Activated naive CD4-positive, alpha-beta T cell treated with Interleukin-2 at 50 U/mL for 16 hours (primary cell): ENCODE results near the gene NLN.
"Not testable (repeated sequence)": the region's sequence is repeated elsewhere in the genome, so short reads cannot be mapped to it uniquely, and the experiment has no call there.

Experiments
- DNase-seq: peaks from one replicate; pipeline ENCODE4 v3.0.0-alpha.2; 2020

NLN gene

DNA sequence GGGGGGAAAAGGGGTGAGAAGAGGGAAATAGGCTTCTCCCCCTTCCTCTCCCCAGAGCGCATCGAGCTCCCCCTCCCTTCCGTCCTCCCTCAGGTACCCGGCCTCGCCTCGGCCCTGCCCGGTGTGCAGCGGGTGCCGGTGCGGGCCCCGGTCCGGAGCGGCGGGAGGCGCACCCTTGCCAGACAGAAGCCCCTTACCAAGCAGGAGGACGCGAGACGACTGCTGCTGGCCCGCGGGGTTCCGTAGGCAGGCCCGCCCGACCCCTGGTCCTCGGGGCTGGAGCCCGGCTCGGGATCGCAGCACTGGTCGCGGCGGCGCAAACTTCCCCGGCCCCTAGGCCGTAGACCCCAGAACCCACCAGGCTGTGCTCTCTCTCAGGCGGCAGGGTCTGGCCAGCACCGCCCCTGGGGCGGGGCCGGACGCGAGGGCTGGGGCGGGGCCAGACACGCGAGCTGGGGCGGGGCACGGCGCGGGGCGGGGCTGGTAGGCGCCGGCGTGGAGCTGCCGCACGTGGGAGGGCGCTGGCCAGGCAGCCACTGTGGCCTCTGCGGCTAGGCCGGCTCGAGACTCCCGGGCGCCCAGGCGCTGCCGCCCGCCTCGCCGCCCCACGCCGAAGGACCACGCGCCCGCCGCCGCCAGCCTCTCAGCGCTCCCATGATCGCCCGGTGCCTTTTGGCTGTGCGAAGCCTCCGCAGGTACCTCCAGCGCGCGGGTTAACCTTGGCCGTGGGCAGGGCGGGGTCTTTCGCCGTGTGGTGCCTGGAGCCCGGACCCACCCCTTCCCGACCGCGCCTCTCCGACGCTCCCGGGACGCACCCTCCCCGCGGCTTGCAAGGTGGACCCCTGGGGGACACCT lies at the start of gene NLN, which contains the start of gene SGTB:
TSS of gene NLN (plus strand) at position 486 of the 855 bp plus-strand sequence. CDS start at position 655, 169 bp downstream.
TSS of gene SGTB (minus strand) at position 390 of the 855 bp plus-strand sequence. CDS start 1,302 bp downstream, outside the sequence.
- peak; percentile 86 for DNase-seq

DNA sequence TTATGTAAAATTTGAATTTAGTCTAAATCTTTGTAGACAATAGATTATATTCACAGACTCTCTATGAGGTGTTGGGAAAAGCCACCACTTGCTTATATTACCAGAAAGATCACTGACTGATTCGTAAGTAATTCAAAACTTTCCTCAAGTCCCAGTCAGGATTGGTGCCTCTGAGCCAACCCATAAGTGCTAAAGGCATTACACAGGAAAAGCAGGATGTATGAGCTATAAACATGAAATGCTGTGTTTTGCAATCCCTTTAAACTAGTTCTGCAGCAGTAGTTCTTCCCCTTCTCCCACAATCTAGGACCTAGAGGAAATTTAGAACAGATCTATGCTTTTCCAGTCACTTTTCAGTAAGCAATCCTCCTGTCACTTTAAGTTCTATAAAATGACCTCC lies 49.2 kb upstream of the NLN start:
- DNase-seq, result no peak

DNA sequence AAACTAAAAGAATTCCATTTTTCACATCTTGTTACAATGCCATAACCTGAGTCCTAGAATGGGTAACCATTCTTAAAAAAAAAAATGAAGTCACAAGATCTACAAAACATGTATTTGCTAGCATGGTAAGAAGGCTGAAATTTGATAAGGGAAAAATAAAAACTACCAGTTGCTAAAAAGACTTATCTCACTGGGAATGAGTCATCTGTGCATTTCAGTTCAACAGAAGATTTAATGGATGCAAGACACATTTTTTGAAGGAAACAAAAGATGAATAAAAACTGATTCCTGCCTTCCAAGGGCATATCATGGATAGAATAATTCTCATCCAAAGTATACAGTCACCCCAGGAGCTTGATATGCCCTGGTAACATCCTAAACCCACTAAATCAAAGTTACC lies 47.3 kb upstream of the NLN start:
- DNase-seq, result no peak

DNA sequence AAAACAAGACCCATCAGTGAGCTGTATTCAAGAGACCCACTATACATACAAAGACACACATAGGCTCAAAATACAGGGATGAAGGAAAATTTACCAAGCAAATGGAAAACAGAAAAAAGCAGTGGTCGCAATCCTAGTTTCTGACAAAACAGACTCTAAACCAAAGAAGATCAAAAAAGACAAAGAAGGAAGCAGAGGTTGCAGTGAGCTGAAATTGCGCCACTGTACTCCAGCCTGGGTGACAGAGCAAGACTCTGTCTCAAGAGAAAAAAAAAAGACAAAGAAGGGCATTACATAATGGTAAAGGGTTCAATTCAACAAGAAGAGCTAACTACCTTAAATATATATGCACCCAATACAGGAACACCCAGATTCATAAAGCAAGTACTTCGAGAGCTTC lies 45.9 kb upstream of the NLN start:
- DNase-seq, result not testable (repeated sequence)

DNA sequence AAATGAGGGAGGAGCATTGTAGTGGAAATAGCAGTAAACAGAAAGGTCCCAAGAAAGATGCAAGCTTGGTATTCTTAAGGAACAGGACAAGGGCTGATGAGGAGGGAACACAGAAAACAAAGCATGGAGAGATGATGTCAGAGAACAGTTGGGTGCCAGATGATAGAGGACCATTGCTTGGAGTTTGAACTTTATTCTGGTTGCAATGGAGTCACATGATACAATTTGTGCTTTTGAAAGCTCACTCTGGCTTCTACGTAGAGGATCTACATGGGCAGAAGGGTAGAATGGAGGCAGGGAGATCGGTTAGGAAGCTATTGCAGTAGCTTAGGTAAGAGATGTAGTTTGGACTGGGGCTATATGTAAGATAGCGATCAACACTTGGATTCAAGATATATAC lies 39.9 kb upstream of the NLN start:
- no peak for DNase-seq

DNA sequence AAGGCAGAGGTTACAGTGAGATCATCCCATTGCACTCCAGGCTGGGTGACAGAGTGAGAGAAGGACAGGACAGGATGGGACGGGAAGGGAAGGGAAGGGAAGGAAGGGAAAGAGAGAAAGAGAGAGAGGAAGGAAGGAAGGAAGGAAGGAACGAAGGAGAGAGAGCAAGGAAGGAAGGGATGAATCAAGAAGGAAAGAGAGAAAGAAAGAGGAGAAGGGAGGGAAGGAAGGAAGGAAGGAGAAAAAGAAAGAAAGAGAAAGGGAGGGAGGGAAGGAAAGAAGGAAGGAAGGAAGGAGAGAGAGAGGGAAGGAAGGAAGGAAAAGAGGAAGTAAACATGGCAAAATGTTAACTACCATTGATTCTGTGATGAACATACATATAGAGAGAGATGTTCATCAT lies 28.9 kb upstream of the NLN start:
- no peak for DNase-seq

DNA sequence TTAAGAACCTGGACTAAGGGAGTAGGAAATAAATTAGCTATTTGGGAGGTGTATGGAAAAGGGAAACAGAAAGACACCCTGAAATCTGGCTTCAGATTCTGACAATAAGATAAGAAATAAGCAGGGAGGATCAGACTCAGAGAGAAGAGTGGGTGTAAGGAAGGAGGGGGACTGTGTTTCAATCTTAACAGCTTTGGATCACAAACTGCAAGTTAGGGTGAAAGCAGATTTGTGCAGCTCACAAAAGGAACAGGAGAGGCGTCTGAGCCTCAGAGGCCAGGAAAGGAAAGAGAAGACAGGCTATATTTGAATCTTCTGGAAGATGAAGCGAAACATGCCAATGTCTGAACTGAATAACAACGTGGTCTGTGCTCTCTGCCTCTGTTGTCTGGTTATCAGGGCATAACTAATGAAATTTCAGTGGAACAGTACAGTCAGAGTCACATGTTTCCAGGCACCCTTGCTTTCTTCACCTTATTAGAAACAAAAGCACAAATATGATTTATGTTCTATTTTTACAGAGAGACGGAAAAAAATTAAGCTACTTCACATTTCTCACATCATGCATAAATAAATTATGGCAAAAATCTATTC lies 26.7 kb upstream of the NLN start:
- no peak for DNase-seq

DNA sequence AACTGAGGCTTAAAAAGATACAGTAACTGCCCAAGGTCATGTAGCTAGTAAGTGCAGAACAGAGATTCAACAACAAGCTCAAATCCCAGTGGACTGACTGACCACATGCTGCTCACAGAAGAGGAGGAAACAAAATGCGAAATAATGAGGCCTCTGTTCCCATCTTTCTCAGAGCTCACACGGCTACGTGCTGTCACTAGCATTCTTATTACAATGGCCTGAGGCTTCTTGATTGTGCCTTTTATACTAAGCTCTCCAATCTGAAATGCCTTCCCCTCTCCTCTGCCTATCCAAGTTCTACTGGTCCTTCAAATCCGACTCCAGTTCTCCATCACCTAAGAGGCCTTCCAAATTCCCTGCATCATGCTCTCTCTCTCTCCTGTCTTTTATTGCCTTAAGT lies 26.1 kb upstream of the NLN start:
- no peak for DNase-seq

DNA sequence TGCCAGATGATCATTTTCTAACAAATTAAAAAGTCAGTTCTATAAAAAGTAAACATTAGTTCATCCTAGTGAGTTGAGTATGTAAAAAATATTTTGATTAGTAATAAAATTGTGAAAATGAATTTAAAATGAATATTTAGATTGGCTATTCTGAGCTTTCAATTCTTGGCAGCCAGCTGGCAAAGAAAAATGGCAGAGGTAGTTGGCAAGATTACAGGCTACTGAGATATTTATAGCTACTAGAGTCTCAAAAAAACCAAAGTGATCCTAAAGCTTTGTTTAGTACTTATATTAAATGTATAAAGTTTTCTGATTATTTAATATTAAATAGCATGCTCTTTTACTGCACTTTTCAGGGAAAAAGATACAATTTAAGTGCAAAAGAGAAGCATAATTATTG lies 25.1 kb upstream of the NLN start:
- no peak for DNase-seq

DNA sequence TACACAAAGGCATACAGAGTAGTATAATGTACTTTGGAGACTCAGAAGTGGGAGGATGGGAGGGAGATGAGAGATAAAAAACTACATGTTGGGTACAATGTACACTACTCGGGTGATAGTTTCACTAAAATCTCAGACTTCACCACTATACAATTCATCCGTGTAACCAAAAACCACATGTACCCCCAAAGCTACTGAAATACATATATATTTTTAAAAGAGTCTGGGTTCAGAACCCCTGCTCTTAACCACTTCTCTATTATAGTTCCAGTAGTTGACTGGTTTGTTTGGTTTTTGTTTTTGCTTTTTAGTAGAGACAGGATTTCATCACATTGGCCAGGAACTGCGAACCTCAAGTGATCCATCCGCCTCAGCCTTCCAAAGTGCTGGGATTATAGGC lies 22.7 kb upstream of the NLN start:
- DNase-seq, result no peak

DNA sequence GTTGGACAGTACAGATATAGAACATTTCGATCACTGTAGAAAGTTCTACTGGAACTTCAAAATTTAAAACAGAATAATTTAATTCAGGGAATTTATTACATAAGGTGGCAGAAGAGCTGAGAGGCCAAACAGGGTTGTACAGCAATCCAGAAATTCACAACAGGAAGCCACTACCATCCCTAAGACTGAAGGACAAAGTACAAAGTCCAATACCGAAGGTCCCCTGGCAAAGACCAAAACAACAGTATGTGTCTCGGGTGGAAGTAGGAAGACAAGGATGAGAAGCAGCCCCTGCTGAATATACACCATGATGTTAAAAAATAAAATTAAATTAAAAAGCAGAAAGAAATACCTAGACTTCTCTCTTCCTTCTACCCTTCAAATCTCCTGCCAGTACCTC lies 20.0 kb upstream of the NLN start:
- DNase-seq, result no peak

DNA sequence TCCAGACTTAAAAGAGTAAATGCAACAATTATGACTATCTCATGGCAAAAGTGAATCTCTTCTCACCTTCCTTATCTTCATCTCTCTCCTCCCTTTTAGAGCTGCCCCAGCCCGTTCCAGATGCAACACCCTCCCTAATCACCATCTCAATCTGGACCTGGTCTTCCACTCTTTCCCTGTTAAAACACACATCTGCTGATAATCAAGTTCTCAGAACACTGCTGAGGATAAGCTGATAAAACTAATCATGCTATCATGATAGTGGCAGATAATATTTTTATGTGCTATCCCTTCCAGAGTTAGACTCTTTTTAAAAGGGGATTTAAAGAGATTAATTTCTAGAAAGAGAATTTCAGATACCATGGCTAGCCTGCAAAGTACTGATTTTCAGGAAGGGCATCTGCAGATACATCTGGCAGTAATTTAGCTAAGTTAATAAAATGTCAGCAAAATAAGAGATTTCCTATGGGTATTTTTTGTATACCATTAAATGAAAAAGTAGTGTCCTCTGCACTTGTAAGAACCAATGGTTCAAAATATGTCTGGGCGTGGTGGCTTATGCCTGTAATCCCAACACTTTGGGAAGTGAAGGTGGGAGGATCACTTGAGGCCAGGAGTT lies 17.3 kb upstream of the NLN start:
- DNase-seq, result no peak

DNA sequence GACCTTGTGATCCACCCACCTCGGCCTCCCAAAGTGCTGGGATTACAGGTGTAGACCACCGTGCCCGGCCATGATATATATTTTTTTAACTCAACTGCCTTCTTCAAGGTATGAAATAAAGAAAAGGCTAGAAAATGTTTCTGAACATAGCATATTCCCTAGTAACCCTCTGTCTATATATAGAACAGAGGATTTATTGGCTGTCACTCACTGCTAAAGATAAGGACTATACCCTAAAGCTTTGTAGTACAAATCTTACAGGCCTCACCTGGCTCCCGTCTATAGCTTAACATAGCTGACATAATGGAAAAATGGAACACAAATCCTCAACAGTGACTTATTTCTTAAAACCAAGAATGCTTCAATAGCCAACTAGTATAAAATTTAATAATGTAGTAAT lies 14.3 kb upstream of the NLN start:
- DNase-seq, result no peak

DNA sequence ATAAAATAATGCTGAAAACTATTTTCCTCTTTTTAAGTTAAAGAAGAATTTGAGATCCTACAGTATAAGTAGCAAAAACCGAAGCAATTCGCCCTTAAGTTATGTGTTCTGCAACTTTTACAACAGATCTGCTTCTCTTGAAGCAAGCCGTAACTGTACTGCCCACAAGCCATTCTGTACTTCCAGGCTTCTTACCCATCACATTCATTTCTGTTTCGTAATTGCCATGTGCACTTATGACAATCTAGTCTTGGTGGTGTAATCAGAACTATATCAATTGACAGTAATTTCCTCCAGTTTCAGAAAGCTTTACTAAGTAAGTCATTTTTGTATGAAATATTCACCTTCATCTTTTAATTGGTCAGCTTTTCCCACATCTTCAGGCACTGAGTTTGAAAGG lies 13.9 kb upstream of the NLN start:
- no peak for DNase-seq

DNA sequence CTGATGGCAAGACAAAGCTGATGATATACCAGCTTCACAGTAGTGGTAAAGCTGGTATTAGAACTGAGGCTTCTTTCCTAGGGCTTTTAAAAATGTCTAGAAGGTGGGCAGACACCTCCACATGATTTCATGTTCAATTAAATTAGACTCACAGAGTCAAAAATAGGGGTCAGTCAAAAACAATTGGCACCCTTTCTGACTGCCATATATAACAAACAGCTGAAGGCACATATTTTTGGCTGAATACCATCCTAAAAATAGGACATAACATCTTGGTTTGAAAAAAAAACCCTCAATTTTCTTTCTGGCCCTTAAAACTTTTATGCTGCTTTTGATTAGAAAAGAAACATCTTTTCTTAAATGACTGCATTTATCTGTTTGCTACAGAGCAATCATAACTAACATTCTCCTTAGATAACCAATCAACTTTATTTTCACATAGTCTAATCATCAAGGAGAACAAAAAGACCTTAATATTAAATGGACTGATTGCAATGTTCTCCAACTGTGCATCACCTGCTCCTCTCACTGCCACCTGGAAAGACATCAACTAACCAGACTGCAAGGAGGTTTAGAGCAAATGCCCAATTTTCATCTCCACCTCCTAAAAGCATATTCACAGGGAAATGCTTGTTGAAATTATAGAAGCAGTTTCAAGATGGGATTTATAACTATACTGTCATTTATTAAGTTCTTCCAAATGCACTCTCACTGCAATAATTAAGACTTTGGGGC lies 3.3 kb upstream of the NLN start:
- DNase-seq, result no peak

DNA sequence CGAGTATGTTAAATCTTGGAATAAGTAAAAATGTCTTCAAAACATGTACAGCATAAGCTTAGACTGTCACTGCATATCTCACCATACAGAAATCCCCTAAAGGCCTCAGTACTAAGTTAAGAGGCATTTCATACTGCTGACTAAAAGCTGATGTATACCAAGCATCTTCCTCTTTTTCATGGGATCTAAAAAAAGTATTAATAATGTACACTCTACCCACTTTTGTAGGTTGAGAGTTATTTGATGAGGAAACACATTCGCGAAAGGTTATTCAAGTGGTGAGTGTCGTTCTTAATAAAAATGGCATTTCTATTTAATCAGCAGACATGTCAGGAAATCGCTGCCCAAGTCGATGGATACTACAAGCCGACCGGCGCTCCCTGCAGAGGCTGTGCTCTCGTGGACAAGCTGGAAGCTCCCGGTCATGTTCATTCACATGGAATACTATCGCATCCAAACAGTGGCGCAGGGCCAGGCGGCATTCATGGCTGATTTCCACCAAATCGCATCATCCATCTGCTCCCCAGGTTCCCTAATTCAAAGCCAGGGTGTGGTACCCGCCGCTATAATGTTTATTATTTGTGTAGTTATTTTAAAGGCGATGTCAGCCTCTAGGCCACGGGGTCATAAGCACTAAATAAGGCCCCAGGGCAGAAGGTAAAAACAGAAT lies 820 bp upstream of the NLN start:
- DNase-seq, result peak; percentile 25

DNA sequence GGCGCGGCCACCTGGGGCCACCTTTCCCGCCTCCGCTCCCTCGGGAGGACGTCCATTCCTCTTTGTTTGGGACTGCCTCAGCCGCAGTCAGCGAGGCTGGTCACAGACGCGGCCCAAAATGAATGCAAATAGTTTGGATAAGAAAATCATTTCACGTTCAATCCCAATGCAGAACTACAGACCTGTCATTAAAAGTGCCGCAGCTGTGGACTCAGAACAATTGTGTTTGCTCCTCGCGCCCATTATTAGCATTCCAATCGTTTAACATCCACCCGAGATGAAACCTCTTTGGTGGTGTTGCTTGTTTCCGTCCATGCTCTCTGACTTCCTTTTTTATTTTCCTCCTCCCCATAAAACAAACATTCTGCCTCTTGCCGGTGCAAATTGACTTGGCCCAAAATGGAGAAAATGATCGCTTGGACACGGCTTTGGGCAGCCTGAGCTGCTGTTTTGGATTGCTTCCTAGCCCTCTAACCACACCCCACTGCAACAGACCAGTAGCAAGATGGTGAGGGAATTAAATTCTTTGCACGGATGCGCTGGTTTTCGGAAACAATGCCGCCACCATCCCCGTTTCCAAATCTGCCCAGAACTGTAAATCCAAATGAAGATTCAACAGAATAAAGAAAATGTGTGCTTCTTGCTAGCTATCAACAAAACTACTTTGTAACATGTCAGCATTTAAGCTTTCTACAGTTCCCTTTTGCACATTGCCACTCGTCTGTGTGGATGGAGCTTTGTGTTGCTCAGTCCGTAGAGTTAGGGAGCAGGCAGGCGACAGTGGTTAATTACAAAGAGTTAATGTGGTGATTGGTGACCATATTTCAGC lies 784 bp downstream of the NLN start:
- no peak for DNase-seq

DNA sequence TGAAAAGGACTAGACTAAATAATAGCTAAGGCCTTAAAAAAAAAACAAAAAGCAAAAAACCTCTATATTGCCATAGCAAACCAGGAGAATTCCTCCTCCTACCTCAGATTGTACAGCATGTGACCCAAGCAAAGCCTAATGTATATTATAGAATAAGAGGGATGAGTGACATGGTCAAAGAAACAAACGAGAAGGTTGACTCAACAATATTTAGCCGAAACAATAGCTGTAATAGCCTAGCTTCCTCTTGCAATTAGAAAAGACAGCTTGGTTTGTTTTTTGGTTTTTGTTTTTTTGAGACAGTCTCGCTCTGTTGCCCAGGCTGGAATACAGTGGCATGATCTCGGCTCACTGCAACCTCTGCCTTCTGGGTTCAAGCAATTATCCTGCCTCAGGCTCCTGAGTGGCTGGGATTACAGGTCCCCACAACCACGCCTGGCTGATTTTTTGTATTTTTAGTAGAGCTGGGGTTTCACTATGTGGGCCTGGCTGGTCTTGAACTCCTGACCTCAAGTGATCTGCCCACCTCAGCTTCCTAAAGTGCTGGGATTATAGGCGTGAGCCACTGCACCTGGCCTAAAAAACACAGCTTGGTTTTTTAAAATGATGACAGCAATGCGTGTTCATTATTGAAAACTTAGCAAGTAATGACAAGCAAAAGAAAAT lies 5.6 kb downstream of the NLN start:
- DNase-seq, result no peak

DNA sequence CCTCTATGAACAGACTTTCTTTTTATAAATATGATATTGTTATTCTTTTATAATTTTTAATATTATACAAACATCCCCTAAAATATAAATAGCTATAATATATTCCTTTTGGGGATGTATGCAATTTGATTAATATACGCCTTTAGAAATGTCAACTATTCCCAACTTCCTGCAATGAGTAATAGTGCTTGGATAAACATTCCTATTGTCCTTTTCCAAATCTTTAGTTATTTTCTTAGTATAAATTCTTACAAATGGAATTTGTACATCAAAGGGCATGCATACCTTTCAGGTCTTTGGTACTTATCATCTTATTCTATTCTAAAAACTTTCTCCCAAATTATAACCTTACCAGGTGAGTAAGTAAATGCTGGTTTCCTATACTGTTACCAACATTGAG lies 6.2 kb downstream of the NLN start:
- DNase-seq, result no peak

DNA sequence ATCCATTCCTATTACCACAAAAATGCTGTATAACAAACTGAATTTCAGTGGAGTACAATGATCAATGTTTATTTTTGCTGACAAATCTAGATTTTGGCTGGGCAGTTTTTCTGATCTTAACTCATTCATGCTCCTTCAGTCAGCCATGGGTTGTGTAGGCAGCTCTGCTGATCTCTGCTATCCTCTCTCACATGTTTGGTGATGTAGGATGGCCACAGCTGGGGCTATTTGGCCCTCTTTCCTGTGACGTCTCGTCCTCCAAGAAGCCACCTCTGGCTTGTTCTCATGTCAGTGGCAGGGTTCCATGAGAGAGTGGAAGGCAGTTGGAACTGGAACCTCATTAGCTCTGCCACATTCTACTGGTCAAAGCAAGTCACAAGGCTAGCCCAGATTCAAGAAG lies 8.9 kb downstream of the NLN start:
- DNase-seq, result no peak

DNA sequence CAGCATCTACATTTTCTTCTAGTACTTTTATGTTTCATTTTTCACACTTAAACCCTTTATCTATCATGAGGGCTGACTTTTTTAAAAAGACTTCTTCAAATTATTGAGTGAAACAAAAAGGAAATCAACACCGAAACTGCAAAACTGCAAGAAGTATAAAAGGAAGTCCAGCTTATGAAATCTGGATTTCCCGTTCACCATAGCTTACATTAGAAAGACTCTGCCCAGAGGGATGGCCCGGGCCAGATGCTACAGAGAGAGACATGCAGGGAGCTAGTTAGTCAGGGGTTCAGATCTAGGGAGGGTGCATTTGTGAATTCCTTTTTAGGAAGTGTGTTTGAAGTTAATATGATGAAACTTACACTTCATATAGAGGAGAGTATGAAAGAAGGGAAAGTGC lies 10.0 kb downstream of the NLN start:
- DNase-seq, result not testable (repeated sequence)
